Tibial artery (tissue), 4 donors: ENCODE measurements around the gene HOXD10.

Experiments
- DNase-seq, 2 donors: peaks; one replicate each; pipeline ENCODE4 v3.0.0-alpha.2; 2019
- H3K27ac ChIP-seq, 2 donors: fragments of 200-600 bp; sonication (generic) in 1 of 2; 1 replicate in 1 of 2; 2 replicates in 1 of 2; pipeline ENCODE4 v1.5.1; 2018 to 2019; ENCODE audit warnings: mild to moderate bottlenecking in 1 of 2
- H3K27me3 ChIP-seq, 2 donors: fragments of 200-600 bp; sonication (generic) in 1 of 2; one replicate each; pipeline versions ENCODE4 v1.5.1 to v1.6.0; 2016 to 2019
- H3K36me3 ChIP-seq, 3 donors: fragments of 200-600 bp; sonication (generic) in 2 of 3; one replicate each; pipeline ENCODE4 v1.5.1; 2016 to 2019; ENCODE audit warnings: mild to moderate bottlenecking in 2 of 3
- H3K4me1 ChIP-seq, 4 donors: fragments of 200-600 bp; sonication (generic) in 2 of 4; 1 replicate in 3 of 4; 2 replicates in 1 of 4; pipeline ENCODE4 v1.5.1; 2016 to 2019
- H3K4me3 ChIP-seq, 2 donors: fragments of 200-600 bp; sonication (generic) in 1 of 2; 1 replicate in 1 of 2; 2 replicates in 1 of 2; pipeline ENCODE4 v1.5.1; 2018 to 2019; ENCODE audit warnings: mild to moderate bottlenecking in 2 of 2
- H3K9me3 ChIP-seq, 3 donors: fragments of 200-600 bp; sonication (generic) in 1 of 3; one replicate each; pipeline ENCODE4 v1.5.1; 2016 to 2019
- CTCF ChIP-seq, 2 experiments: fragments of 200-600 bp in 1 of 2; fragments of 450-650 bp in 1 of 2; IDR thresholded peaks; one replicate each; pipeline ENCODE4 v1.5.1; 2017 to 2019; ENCODE audit warnings: antibody characterized with exemption in 2 of 2, mild to moderate bottlenecking in 1 of 2, moderate library complexity in 1 of 2
- intact Hi-C: fragments of 100-400 bp; cut with DNase I; formaldehyde crosslinking; loops from one replicate; pipeline ENCODE4 v1.15.0; 2023; ENCODE audit warnings: low total_unique reads

HOXD10 gene

GRCh38 chr2:176091329-176092258, 25.0 kb upstream of the HOXD10 start:
- intact Hi-C loops = loop anchor here (5.0 kb wide), 1 partner anchor 89 kb away; the partner anchor contains the start of gene LNPK
- Histone ChIP-seq H3K9me3 (no peaks in the 10 kb centered on the region), H3K36me3 (no peaks in the 10 kb centered on the region), H3K27me3 (peaks cover 7 to 100% of the 10 kb centered on the region in 2 donors), H3K27ac (no peak overlapping the region), H3K4me3 (no peak overlapping the region), H3K4me1 (peaks cover 0 to 34% (median 25%) of the 10 kb centered on the region in 4 donors)
- DNase-seq = peak in 1 of 2 donors; percentile 48
- no peak for TF ChIP-seq CTCF (IDR thresholded peaks at IDR 0.05)

- Histone ChIP-seq H3K27ac (no peak within 1 kb of the TSS), H3K27me3 (peaks cover 7 to 100% of the 10 kb centered on the region in 2 donors), H3K4me3 (peak within 1 kb of the TSS; percentile 22 to 44), H3K36me3 (no peaks in the 10 kb centered on the region), H3K9me3 (no peaks in the 10 kb centered on the region), H3K4me1 (peaks cover 0 to 43% (median 34%) of the 10 kb centered on the region in 4 donors)
- TF ChIP-seq CTCF (IDR thresholded peaks at IDR 0.05) = no peak
- peak in 1 of 2 donors; percentile 60 for DNase-seq
- intact Hi-C loops = loop anchor here (5.0 kb wide), 1 partner anchor 90 kb away; the partner anchor contains the start of gene LNPK
Observed at GRCh38 chr2:176092270-176093144, 24.1 kb upstream of the HOXD10 start, which contains the start of gene HOXD13. HOXD13 (plus strand) TSS chr2:176092721; CDS start chr2:176092891, 170 bp downstream.

- Histone ChIP-seq H3K4me3 (peak overlapping the region; percentile 22 to 44), H3K27me3 (peaks cover 7 to 100% of the 10 kb centered on the region in 2 donors), H3K27ac (no peak overlapping the region), H3K4me1 (peaks cover 0 to 45% (median 36%) of the 10 kb centered on the region in 4 donors), H3K36me3 (no peaks in the 10 kb centered on the region), H3K9me3 (no peaks in the 10 kb centered on the region)
- no peak for TF ChIP-seq CTCF (IDR thresholded peaks at IDR 0.05)
- DNase-seq = peak in 1 of 2 donors; percentile 64
- intact Hi-C loops = loop anchor here (5.0 kb wide), 1 partner anchor 91 kb away; the partner anchor contains the start of gene LNPK
Observed at GRCh38 chr2:176093145-176093897, 23.3 kb upstream of the HOXD10 start.

GRCh38 chr2:176093898-176094249, 22.7 kb upstream of the HOXD10 start:
- peaks cover 0 to 47% (median 39%) of the 10 kb centered on the region in 4 donors for H3K4me1 ChIP-seq
- no peak overlapping the region for H3K27ac ChIP-seq

More at GRCh38 chr2:176093898-176094249, 22.7 kb upstream of the HOXD10 start:
- peaks cover 7 to 100% of the 10 kb centered on the region in 2 donors for H3K27me3 ChIP-seq
- H3K36me3 ChIP-seq = no peaks in the 10 kb centered on the region
- H3K9me3 ChIP-seq = no peaks in the 10 kb centered on the region
- intact Hi-C loops = loop anchor here (5.0 kb wide), 1 partner anchor 92 kb away; the partner anchor contains the start of gene LNPK
- TF ChIP-seq CTCF (IDR thresholded peaks at IDR 0.05) = no peak
- DNase-seq = no peak
- no peak overlapping the region for H3K4me3 ChIP-seq
